ENCODE measurements around the gene HSPA12A.

DNA sequence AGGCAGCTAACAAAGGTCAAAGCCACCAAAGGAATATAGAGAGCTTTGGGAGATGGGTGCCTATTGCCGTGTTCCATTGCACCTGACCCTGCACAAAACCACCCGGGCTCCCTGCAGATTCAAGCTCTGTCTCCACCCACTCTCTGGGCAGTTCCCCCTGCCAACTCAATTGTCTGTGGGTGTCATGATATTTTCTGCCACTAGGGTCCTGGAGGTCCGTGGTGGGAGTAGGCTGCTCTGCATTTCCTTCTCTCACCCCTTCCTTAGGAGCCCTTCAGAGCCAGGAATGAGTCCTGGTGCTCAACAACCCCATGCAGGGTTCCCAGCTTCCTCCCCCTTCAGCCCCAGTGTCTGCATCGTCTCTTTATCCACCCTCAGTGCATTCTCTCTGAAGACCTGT is 87.5 kb downstream of the HSPA12A start:
- TF ChIP-seq, protein P1, sequence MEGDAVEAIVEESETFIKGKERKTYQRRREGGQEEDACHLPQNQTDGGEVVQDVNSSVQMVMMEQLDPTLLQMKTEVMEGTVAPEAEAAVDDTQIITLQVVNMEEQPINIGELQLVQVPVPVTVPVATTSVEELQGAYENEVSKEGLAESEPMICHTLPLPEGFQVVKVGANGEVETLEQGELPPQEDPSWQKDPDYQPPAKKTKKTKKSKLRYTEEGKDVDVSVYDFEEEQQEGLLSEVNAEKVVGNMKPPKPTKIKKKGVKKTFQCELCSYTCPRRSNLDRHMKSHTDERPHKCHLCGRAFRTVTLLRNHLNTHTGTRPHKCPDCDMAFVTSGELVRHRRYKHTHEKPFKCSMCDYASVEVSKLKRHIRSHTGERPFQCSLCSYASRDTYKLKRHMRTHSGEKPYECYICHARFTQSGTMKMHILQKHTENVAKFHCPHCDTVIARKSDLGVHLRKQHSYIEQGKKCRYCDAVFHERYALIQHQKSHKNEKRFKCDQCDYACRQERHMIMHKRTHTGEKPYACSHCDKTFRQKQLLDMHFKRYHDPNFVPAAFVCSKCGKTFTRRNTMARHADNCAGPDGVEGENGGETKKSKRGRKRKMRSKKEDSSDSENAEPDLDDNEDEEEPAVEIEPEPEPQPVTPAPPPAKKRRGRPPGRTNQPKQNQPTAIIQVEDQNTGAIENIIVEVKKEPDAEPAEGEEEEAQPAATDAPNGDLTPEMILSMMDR (conservative IDR thresholded peaks at IDR 0.05; ENCODE audit: low read depth, low read length), result peak; percentile 28; the same call in 1 of the 2 replicates
- no peak for TF ChIP-seq EZH2 (IDR thresholded peaks at IDR 0.05; ENCODE audit: low read length, unreplicated experiment)
